Measurements from ENCODE around the gene AARS2.
"Not testable (repeated sequence)": the region's sequence is repeated elsewhere in the genome, so short reads cannot be mapped to it uniquely, and the experiment has no call there.

Gene AARS2

GRCh38 chr6:44312901-44313788 is at the start of gene AARS2:
Gene AARS2, minus strand, starts transcription at chr6:44313347. Its CDS starts 24 bp downstream, at chr6:44313323.
- peak; percentile 91 for DNase-seq (ENCODE audit: low read depth)

DNA sequence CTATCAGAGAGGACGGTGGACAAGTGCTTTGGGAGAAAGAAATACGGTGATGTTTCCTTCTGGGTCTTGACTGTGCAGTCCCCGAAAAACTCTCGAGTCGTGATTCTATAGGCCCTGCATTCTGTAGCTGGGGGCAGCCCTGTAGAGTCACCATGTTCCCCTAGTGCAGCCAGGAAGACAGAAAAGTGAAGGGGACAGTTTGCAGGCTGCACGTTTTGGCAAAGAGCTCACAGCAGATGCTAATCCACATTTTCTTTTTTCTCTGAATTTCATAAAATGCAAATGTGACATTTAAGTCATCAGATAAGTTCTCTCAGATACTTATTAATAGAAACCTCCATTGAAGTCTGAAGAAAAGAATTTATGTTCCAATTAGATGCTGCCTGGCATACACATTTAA is 48.8 kb upstream of the AARS2 start:
- DNase-seq (ENCODE audit: low read depth): no peak

GRCh38 chr6:44359973-44360372 is 46.8 kb upstream of the AARS2 start:
- DNase-seq (ENCODE audit: low read depth): no peak

DNA sequence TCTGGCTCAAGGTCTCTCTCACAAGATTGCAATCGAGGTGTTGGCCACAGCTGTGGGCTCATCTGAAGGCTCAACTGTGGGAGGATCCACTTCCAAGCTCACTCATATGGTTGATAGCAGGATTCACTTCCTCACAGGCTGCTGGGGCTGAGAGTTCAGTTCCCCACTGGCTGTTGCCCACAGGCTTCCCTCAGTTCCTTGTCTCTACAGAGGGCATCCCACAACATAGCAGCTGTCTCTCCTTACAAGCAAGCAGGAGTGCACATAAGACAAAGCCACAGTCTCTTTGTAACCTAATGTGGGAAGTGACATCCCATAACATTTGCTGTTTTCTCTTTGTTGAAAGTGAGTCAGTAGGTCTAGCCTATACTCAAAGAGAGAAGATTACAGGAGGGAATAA is 43.3 kb upstream of the AARS2 start:
- DNase-seq (ENCODE audit: low read depth): no peak

- no peak for DNase-seq (ENCODE audit: low read depth)
Observed at GRCh38 chr6:44355640-44356039, 42.5 kb upstream of the AARS2 start.

GRCh38 chr6:44353336-44353735 is 40.2 kb upstream of the AARS2 start:
- DNase-seq (ENCODE audit: low read depth): no peak

- no peak for DNase-seq (ENCODE audit: low read depth)
Observed at GRCh38 chr6:44352259-44352658, 39.1 kb upstream of the AARS2 start.

GRCh38 chr6:44350650-44350994 is 37.5 kb upstream of the AARS2 start:
- DNase-seq (ENCODE audit: low read depth): not testable (repeated sequence)

DNA sequence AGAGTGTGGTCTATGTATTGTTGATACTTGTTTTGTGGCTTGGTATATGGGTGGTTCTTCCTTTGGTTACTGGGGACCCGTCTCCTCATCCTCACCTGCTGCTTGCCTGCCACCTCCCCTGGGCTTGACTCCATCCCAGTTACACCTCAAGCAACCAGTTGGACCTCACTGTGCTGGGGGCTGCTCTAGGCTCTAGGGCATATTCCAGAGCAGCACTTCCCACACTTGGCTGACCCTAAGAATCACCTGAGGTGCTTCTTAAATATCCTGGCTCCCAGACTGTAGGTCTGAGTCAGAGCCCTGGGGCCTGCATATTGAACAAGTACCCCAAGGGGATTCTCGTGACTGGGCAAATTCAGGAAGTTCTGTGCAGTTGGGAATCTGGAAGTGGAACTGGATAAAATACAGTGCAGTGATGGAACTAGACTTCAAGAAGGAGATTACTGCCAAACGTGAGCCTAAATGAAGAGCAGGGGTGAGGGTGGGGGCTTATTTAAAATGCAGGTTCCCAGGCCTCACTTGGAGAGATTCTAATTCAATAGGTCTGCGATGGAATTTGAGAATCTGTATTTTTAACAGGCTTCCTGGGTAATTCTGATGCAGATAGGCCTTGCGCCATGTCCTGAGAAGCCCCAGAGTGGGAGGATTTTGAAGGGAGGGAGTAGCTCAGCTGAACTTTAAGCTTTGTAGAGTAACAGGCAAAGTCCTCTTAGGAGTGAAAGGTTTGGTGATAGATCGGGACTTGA is 36.9 kb upstream of the AARS2 start:
- no peak for DNase-seq (ENCODE audit: low read depth)

DNA sequence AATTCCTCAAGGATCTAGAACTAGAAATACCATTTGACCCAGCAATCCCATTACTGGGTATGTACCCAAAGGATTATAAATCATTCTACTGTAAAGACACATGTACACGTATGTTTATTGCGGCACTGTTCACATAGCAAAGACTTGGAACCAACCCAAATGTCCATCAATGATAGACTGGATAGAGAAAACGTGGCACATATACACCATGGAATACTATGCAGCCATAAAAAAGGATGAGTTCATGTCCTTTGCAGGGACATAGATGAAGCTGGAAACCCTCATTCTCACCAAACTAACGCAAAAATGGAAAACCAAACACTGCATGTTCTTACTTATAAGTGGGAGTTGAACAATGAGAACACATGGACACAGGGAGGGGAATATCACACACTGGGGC is 33.7 kb upstream of the AARS2 start:
- not testable (repeated sequence) for DNase-seq (ENCODE audit: low read depth)

- DNase-seq (ENCODE audit: low read depth): no peak
Observed at GRCh38 chr6:44342489-44342888, 29.3 kb upstream of the AARS2 start, which contains the start of gene SPATS1. Gene SPATS1, plus strand, starts transcription at chr6:44342650. Its CDS starts 446 bp downstream, at chr6:44343096.

- no peak for DNase-seq (ENCODE audit: low read depth)
Observed at GRCh38 chr6:44342052-44342451, 28.9 kb upstream of the AARS2 start.

- no peak for DNase-seq (ENCODE audit: low read depth)
Observed at GRCh38 chr6:44341095-44341890, 28.1 kb upstream of the AARS2 start.

GRCh38 chr6:44339763-44340625 is 26.8 kb upstream of the AARS2 start:
- DNase-seq (ENCODE audit: low read depth): no peak

GRCh38 chr6:44339301-44339700 is 26.2 kb upstream of the AARS2 start:
- no peak for DNase-seq (ENCODE audit: low read depth)

- peak; percentile 26 for DNase-seq (ENCODE audit: low read depth)
Observed at GRCh38 chr6:44338228-44339122, 25.3 kb upstream of the AARS2 start.

- DNase-seq (ENCODE audit: low read depth): no peak
Observed at GRCh38 chr6:44335631-44336030, 22.5 kb upstream of the AARS2 start.

DNA sequence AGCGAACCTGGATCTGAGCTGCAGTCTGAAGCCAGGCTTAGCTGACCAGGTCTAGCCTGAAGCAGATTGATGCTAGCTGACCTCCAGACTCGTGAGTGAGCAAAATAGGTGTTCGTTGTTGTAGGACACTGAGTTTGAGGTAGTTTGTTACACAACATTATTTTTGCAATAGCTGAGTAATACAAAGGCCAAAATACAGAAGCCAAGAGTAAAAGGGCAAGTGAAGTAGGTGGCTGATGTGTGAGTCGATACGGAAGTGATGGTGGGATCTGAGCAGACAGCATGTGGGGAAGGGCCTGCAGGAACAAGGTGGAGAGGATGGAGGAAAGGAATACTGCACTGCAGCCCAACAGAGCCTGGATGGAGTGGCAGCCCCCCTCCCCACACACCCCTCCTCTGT is 20.8 kb upstream of the AARS2 start:
- no peak for DNase-seq (ENCODE audit: low read depth)

DNA sequence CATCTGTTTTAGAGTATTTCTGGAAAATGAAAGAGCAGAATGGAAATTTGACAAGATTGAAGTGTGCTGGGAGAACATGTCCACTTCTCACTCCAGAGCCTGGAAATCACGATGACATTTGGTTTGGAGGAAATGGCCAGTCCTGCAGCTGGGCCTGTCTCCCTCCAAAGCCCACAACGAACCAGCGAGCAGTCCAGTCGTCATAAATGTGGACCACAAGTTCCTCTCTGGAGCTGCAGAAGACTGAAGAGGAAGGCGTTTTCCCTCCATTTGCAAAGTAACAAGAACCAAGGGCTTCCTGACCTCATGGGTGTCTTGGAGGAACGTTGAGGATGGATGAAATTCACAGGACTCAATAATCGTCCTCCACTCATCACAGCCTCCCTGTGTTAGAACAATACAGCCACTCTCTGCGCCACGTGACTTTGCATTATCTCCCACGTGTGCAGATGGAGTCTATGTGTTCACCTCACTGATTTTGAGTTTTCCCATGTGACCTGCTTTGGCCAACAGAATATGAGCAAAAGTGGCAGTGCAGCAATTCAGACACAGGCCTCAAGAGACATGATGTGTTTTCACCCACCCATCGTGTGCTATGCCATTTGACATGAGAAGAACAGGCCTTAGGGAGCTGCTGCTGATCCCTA is 20.2 kb upstream of the AARS2 start:
- DNase-seq (ENCODE audit: low read depth): no peak

GRCh38 chr6:44332585-44332984 is 19.4 kb upstream of the AARS2 start:
- DNase-seq (ENCODE audit: low read depth): no peak

All from stimulated activated CD8-positive, alpha-beta memory T cell treated with anti-CD3 and anti-CD28 coated beads, Interleukin-12 subunit alpha, Interleukin-12 subunit beta, amount 100 ng/mL, for 1 hour (primary cell).